ENCODE measurements around the gene FAM163B.
"Not testable (repeated sequence)": the region's sequence is repeated elsewhere in the genome, so short reads cannot be mapped to it uniquely, and the experiment has no call there.

The FAM163B gene

GRCh38 chr9:133640580-133641395, 31.6 kb upstream of the FAM163B start:
- DNase-seq (ENCODE audit: low read depth), result no peak
- no peak overlapping the region for H3K4me3 ChIP-seq (ENCODE audit: low read depth, low read length)

GRCh38 chr9:133640160-133640559, 31.0 kb upstream of the FAM163B start:
- no peak for DNase-seq (ENCODE audit: low read depth)
- no peak overlapping the region for H3K4me3 ChIP-seq (ENCODE audit: low read depth, low read length)

GRCh38 chr9:133639613-133640012, 30.4 kb upstream of the FAM163B start:
- no peak for DNase-seq (ENCODE audit: low read depth)
- no peak overlapping the region for H3K4me3 ChIP-seq (ENCODE audit: low read depth, low read length)

GRCh38 chr9:133638711-133639110, 29.5 kb upstream of the FAM163B start:
- DNase-seq (ENCODE audit: low read depth), result no peak
- no peak overlapping the region for H3K4me3 ChIP-seq (ENCODE audit: low read depth, low read length)

GRCh38 chr9:133638076-133638475, 28.9 kb upstream of the FAM163B start:
- H3K4me3 ChIP-seq (ENCODE audit: low read depth, low read length), result no peak overlapping the region
- DNase-seq (ENCODE audit: low read depth), result no peak

- no peak overlapping the region for H3K4me3 ChIP-seq (ENCODE audit: low read depth, low read length)
- DNase-seq (ENCODE audit: low read depth), result no peak
These were observed 28.4 kb upstream of the FAM163B start for GRCh38 chr9:133637451-133638055.

- H3K4me3 ChIP-seq (ENCODE audit: low read depth, low read length), result no peak overlapping the region
- no peak for DNase-seq (ENCODE audit: low read depth)
These were observed 27.7 kb upstream of the FAM163B start for GRCh38 chr9:133636902-133637301.

GRCh38 chr9:133635533-133636531, 26.6 kb upstream of the FAM163B start, which contains the start of gene DBH:
Gene DBH, plus strand, starts transcription at chr9:133636363. Its CDS starts 9 bp downstream, at chr9:133636372.
- no peak for DNase-seq (ENCODE audit: low read depth)
- H3K4me3 ChIP-seq (ENCODE audit: low read depth, low read length), result no peak within 1 kb of the TSS

GRCh38 chr9:133635098-133635497, 25.9 kb upstream of the FAM163B start:
- DNase-seq (ENCODE audit: low read depth), result no peak
- no peak overlapping the region for H3K4me3 ChIP-seq (ENCODE audit: low read depth, low read length)

- no peak overlapping the region for H3K4me3 ChIP-seq (ENCODE audit: low read depth, low read length)
- no peak for DNase-seq (ENCODE audit: low read depth)
These were observed 25.0 kb upstream of the FAM163B start for GRCh38 chr9:133634081-133634691.

GRCh38 chr9:133633681-133634080, 24.5 kb upstream of the FAM163B start:
- DNase-seq (ENCODE audit: low read depth), result no peak
- no peak overlapping the region for H3K4me3 ChIP-seq (ENCODE audit: low read depth, low read length)

GRCh38 chr9:133632806-133633680, 23.9 kb upstream of the FAM163B start:
- DNase-seq (ENCODE audit: low read depth), result no peak
- H3K4me3 ChIP-seq (ENCODE audit: low read depth, low read length), result no peak overlapping the region

GRCh38 chr9:133631111-133631510, 21.9 kb upstream of the FAM163B start:
- no peak overlapping the region for H3K4me3 ChIP-seq (ENCODE audit: low read depth, low read length)
- no peak for DNase-seq (ENCODE audit: low read depth)

- DNase-seq (ENCODE audit: low read depth), result no peak
- H3K4me3 ChIP-seq (ENCODE audit: low read depth, low read length), result no peak overlapping the region
These were observed 20.3 kb upstream of the FAM163B start for GRCh38 chr9:133629221-133630110.

GRCh38 chr9:133628766-133629165, 19.6 kb upstream of the FAM163B start:
- DNase-seq (ENCODE audit: low read depth), result no peak
- no peak overlapping the region for H3K4me3 ChIP-seq (ENCODE audit: low read depth, low read length)

- no peak overlapping the region for H3K4me3 ChIP-seq (ENCODE audit: low read depth, low read length)
- no peak for DNase-seq (ENCODE audit: low read depth)
These were observed 18.2 kb upstream of the FAM163B start for GRCh38 chr9:133627341-133627740.

- not testable (repeated sequence) for H3K4me3 ChIP-seq (ENCODE audit: low read depth, low read length); DNase-seq (ENCODE audit: low read depth)
These were observed 16.8 kb upstream of the FAM163B start for GRCh38 chr9:133626008-133626407.

- H3K4me3 ChIP-seq (ENCODE audit: low read depth, low read length), result no peak overlapping the region
- no peak for DNase-seq (ENCODE audit: low read depth)
These were observed 13.4 kb upstream of the FAM163B start for GRCh38 chr9:133622555-133622954.
